Right lobe of liver (tissue), 6 donors: ENCODE data around the gene CDK8. TPM values are rescaled to one million over a fixed set of nuclear protein-coding genes. Genes with fewer than 3 reads are reported as not detected.

Source experiments
- ATAC-seq, 4 donors: fragments of 200-7000 bp; cut with Tn5 transposase; one replicate each; pipeline ENCODE4 v1.9.1; 2020; ENCODE audit warnings: mild to moderate bottlenecking in 4 of 4, moderate library complexity in 4 of 4
- DNase-seq, 3 donors: peaks; one replicate each; pipeline ENCODE4 v3.0.0-alpha.2; 2020
- H3K27ac ChIP-seq, 3 donors: fragments of 200-600 bp; one replicate each; pipeline ENCODE4 v1.8.0; 2022
- H3K27me3 ChIP-seq, 2 donors: fragments of 200-600 bp; one replicate each; pipeline ENCODE4 v1.8.0; 2022
- H3K36me3 ChIP-seq, 4 donors: fragments of 200-600 bp; sonication (generic) in 1 of 4; one replicate each; pipeline versions ENCODE4 v1.5.1 to v1.8.0; 2017 to 2022; ENCODE audit warnings: control low read depth in 1 of 4
- H3K4me1 ChIP-seq, 4 donors: fragments of 200-600 bp; sonication (generic) in 1 of 4; one replicate each; pipeline versions ENCODE4 v1.5.1 to v1.8.0; 2017 to 2022; ENCODE audit warnings: control low read depth in 1 of 4
- H3K4me3 ChIP-seq, 3 donors: fragments of 200-600 bp; one replicate each; pipeline ENCODE4 v1.8.0; 2022
- H3K9me3 ChIP-seq, 4 donors: fragments of 200-600 bp; sonication (generic) in 1 of 4; one replicate each; pipeline versions ENCODE4 v1.5.1 to v1.8.0; 2017 to 2022; ENCODE audit warnings: control low read depth in 1 of 4
- CTCF ChIP-seq, 4 donors: fragments of 200-600 bp in 3 of 4; fragments of 450-650 bp in 1 of 4; IDR thresholded peaks; one replicate each; pipeline versions ENCODE4 v1.5.1 to v1.8.0; 2016 to 2022; ENCODE audit warnings: antibody characterized with exemption in 4 of 4, mild to moderate bottlenecking in 2 of 4
- POLR2A ChIP-seq: fragments of 450-650 bp; IDR thresholded peaks from one replicate; pipeline ENCODE4 v1.6.1; 2017; ENCODE audit warnings: antibody characterized with exemption, mild to moderate bottlenecking
- WGBS: methylation state at CpG from one replicate; pipeline ENCODE4 v1.1.6; 2018; ENCODE audit warnings: low coverage, low lambda C conversion rate; ENCODE audit not compliant: insufficient coverage; ENCODE audit errors: missing lambda C conversion rate; 5-methylcytosine and 5-hydroxymethylcytosine counted together
- intact Hi-C, 2 donors: fragments of 100-400 bp; cut with DNase I; formaldehyde crosslinking; loops; one replicate each; pipeline versions ENCODE4 v1.11.2 to v1.14.1; 2022
- total RNA-seq, 6 experiments: library from RNA; depleted of rRNA in 2 of 6; stranded (reverse); fragments of >200 nt in 2 of 6; fragmentation: NEBNext Ultra II Directional in 3 of 6; extraction: Animal tissue kit (Norgen Biotek cat#: 25700) in 3 of 6; gene quantifications; one replicate each; pipeline versions ENCODE4 v1.1.0 to v1.2.4, GENCODE V29; 2016 to 2023
- donor health status: DM: no; HTN: yes; CAD: no.
- donor health status: DM: no; HTN: no; CAD: no.
- donor health status: DM: no; HTN: no; CAD: no.
- donor health status: DM: no; HTN: yes; CAD: no.
- donor health status: DM: no; HTN: yes; CAD: no.

Gene CDK8
- total RNA-seq, 6 experiments from 2014 or later: 6.2 to 10.5 (median 7.7) TPM

- ATAC-seq (peak; percentile 97 to 99 (median 98)), DNase-seq (peak; percentile 90 to 96 (median 94))
- H3K36me3 ChIP-seq: peaks cover 5 to 29% (median 15%) of the 10 kb centered on the region in 4 donors
- under 1% methylated on average over 23 of the region's 67 CpGs for WGBS
- peak within 1 kb of the TSS; percentile 88 to 94 (median 92) for H3K4me3 ChIP-seq
- peak; percentile 78 for TF ChIP-seq POLR2A
- no peak for TF ChIP-seq CTCF (IDR thresholded peaks at IDR 0.05)
- H3K9me3 ChIP-seq: no peaks in the 10 kb centered on the region
- intact Hi-C loops: no loop called here
- H3K4me1 ChIP-seq: peaks cover 0 to 15% (median 5%) of the 10 kb centered on the region in 4 donors
- peak within 1 kb of the TSS; percentile 82 to 95 (median 91) for H3K27ac ChIP-seq
- no peaks in the 10 kb centered on the region for H3K27me3 ChIP-seq
Measured at GRCh38 chr13:26221721-26222519, 32.0 kb upstream of the CDK8 start, which contains the start of gene RNF6. RNF6 (minus strand) TSS chr13:26222314; CDS start chr13:26219649, 2,665 bp downstream.

GRCh38 chr13:26222520-26223046 lies 31.3 kb upstream of the CDK8 start:
- no peaks in the 10 kb centered on the region for H3K9me3 ChIP-seq
- peak overlapping the region; percentile 82 to 95 (median 91) for H3K27ac ChIP-seq
- no peak for DNase-seq
- peak overlapping the region; percentile 88 to 94 (median 92) for H3K4me3 ChIP-seq
- ATAC-seq: peak; percentile 68 to 73 (median 71)
- peaks cover 0 to 22% (median 9%) of the 10 kb centered on the region in 4 donors for H3K36me3 ChIP-seq
- 24% methylated on average over 13 of the region's 16 CpGs for WGBS
- H3K27me3 ChIP-seq: no peaks in the 10 kb centered on the region
- TF ChIP-seq POLR2A (no peak), CTCF (IDR thresholded peaks at IDR 0.05) (no peak)
- intact Hi-C loops: no loop called here
- H3K4me1 ChIP-seq: peaks cover 0 to 15% (median 5%) of the 10 kb centered on the region in 4 donors

GRCh38 chr13:26225896-26226617 lies 27.9 kb upstream of the CDK8 start:
- intact Hi-C loops: no loop called here
- no peak for DNase-seq
- 53% methylated on average over 6 of the region's 7 CpGs for WGBS

More at GRCh38 chr13:26225896-26226617, 27.9 kb upstream of the CDK8 start:
- Histone ChIP-seq H3K4me3 (no peak overlapping the region), H3K27me3 (no peaks in the 10 kb centered on the region), H3K36me3 (no peaks in the 10 kb centered on the region), H3K27ac (no peak overlapping the region), H3K4me1 (peaks cover 0 to 6% (median under 1%) of the 10 kb centered on the region in 4 donors), H3K9me3 (no peaks in the 10 kb centered on the region)
- TF ChIP-seq CTCF (IDR thresholded peaks at IDR 0.05): no peak
- no peak for TF ChIP-seq POLR2A
- ATAC-seq: no peak
